Liver (tissue), 9 donors: ENCODE results near the gene SOX6. TPM values are rescaled to one million over a fixed set of nuclear protein-coding genes. Genes with fewer than 3 reads are reported as not detected.

Experiments
- DNase-seq: peaks from one replicate; pipeline ENCODE4 v3.0.0-alpha.2; 2017; ENCODE audit warnings: low spot score
- H3K27ac ChIP-seq, 2 donors: one replicate each; pipeline ENCODE4 v1.7.0; 2013; ENCODE audit warnings: inconsistent platforms in 2 of 2, low read length in 2 of 2, control low read depth in 1 of 2, low read depth in 1 of 2, mild to moderate bottlenecking in 1 of 2
- H3K27me3 ChIP-seq, 4 donors: one replicate each; pipeline versions ENCODE4 v1.6.1 to v1.7.0; 2013; ENCODE audit warnings: low read length in 3 of 4, inconsistent platforms in 1 of 4, mild to moderate bottlenecking in 1 of 4, moderate library complexity in 1 of 4; ENCODE audit not compliant: control insufficient read depth in 4 of 4, insufficient read depth in 4 of 4
- H3K36me3 ChIP-seq, 4 donors: one replicate each; pipeline versions ENCODE4 v1.6.1 to v1.7.0; 2013; ENCODE audit warnings: low read length in 3 of 4, mild to moderate bottlenecking in 3 of 4, low read depth in 1 of 4, moderate library complexity in 1 of 4; ENCODE audit not compliant: control insufficient read depth in 4 of 4, insufficient read depth in 3 of 4
- H3K4me1 ChIP-seq, 4 donors: one replicate each; pipeline versions ENCODE4 v1.6.1 to v1.7.0; 2013; ENCODE audit warnings: low read length in 3 of 4, mild to moderate bottlenecking in 3 of 4, moderate library complexity in 1 of 4; ENCODE audit not compliant: control insufficient read depth in 4 of 4, insufficient read depth in 4 of 4
- H3K4me3 ChIP-seq, 3 donors: one replicate each; pipeline versions ENCODE4 v1.6.1 to v1.7.0; 2013; ENCODE audit warnings: low read length in 3 of 3, control low read depth in 1 of 3, low read depth in 1 of 3, mild to moderate bottlenecking in 1 of 3
- H3K9ac ChIP-seq, 2 donors: one replicate each; pipeline ENCODE4 v1.7.0; 2013; ENCODE audit warnings: low read length in 2 of 2, mild to moderate bottlenecking in 2 of 2, moderate library complexity in 2 of 2, control low read depth in 1 of 2, low read depth in 1 of 2
- H3K9me3 ChIP-seq, 4 donors: one replicate each; pipeline versions ENCODE4 v1.6.1 to v1.7.0; 2013; ENCODE audit warnings: low read length in 3 of 4; ENCODE audit not compliant: control insufficient read depth in 4 of 4
- EGR1 ChIP-seq, 2 donors: IDR thresholded peaks; 2 replicates each; pipeline ENCODE4 v1.6.1; 2016 to 2018; ENCODE audit warnings: antibody characterized with exemption in 2 of 2, low read depth in 2 of 2
- FOXA1 ChIP-seq: IDR thresholded peaks from 2 replicates; pipeline ENCODE4 v1.6.1; 2016; ENCODE audit warnings: antibody characterized with exemption
- FOXA2 ChIP-seq: IDR thresholded peaks from 2 replicates; pipeline ENCODE4 v1.6.1; 2016; ENCODE audit warnings: antibody characterized with exemption
- GABPA ChIP-seq, 2 donors: IDR thresholded peaks in 1 of 2; conservative IDR thresholded peaks in 1 of 2; 2 replicates each; pipeline ENCODE4 v1.6.1; 2016; ENCODE audit warnings: antibody characterized with exemption in 2 of 2, mild to moderate bottlenecking in 1 of 2, moderate library complexity in 1 of 2
- HNF4A ChIP-seq, 2 donors: conservative IDR thresholded peaks; 2 replicates each; pipeline ENCODE4 v1.6.1; 2016; ENCODE audit warnings: antibody characterized with exemption in 2 of 2, mild to moderate bottlenecking in 2 of 2
- HNF4G ChIP-seq: IDR thresholded peaks from 2 replicates; pipeline ENCODE4 v1.6.1; 2016; ENCODE audit warnings: antibody characterized with exemption
- JUND ChIP-seq, 2 donors: IDR thresholded peaks; 2 replicates each; pipeline ENCODE4 v1.6.1; 2016; ENCODE audit warnings: antibody characterized with exemption in 2 of 2
- NR2F2 ChIP-seq: IDR thresholded peaks from 2 replicates; pipeline ENCODE4 v1.6.1; 2016; ENCODE audit warnings: antibody characterized with exemption
- RAD21 ChIP-seq, 2 donors: IDR thresholded peaks; 2 replicates each; pipeline ENCODE4 v1.6.1; 2016; ENCODE audit warnings: antibody characterized with exemption in 2 of 2, mild to moderate bottlenecking in 2 of 2
- RXRA ChIP-seq, 2 donors: IDR thresholded peaks; 2 replicates each; pipeline ENCODE4 v1.6.1; 2017 to 2018; ENCODE audit warnings: antibody characterized with exemption in 2 of 2, mild to moderate bottlenecking in 1 of 2
- SP1 ChIP-seq: IDR thresholded peaks from 2 replicates; pipeline ENCODE4 v1.6.1; 2018; ENCODE audit warnings: antibody characterized with exemption, mild to moderate bottlenecking
- TAF1 ChIP-seq: conservative IDR thresholded peaks from 2 replicates; pipeline ENCODE4 v1.6.1; 2016; ENCODE audit warnings: antibody characterized with exemption, mild to moderate bottlenecking
- WGBS: extraction: QIAGEN DNeasy Blood & Tissue Kit; methylation state at CpG from one replicate; pipeline ENCODE4 v1.1.7; 2013; 5-methylcytosine and 5-hydroxymethylcytosine counted together
- polyA plus RNA-seq, 2 donors: library from polyadenylated mRNA; stranded (reverse) in 1 of 2; unstranded in 1 of 2; fragments of 200-250 nt in 1 of 2; fragments of >200 nt in 1 of 2; fragmentation: Nextera tagmentation in 1 of 2; extraction: Ambion mirVana in 1 of 2; gene quantifications; one replicate each; pipeline versions ENCODE4 v1.2.1 to v1.2.3, GENCODE V29; 2013 to 2015
- total RNA-seq, 2 donors: library from RNA; depleted of rRNA; stranded (reverse); fragments of >200 nt; gene quantifications; one replicate each; pipeline ENCODE4 v1.2.3, GENCODE V29; 2014
- TF ChIP-seq, protein P1 (sequence below): fragments of 150-350 bp; IDR thresholded peaks from 2 replicates; pipeline ENCODE4 v1.5.1; 2017; ENCODE audit warnings: improper control_type of control experiment, low read depth, low read length; ENCODE audit not compliant: missing input control
- TF ChIP-seq, protein P2 (sequence below): IDR thresholded peaks from 2 replicates; pipeline ENCODE4 v1.6.1; 2016; ENCODE audit warnings: antibody characterized with exemption
- TF ChIP-seq, protein P3 (sequence below): IDR thresholded peaks from 2 replicates; pipeline ENCODE4 v1.6.1; 2016; ENCODE audit warnings: antibody characterized with exemption
- TF ChIP-seq, protein P4 (sequence below): IDR thresholded peaks from 2 replicates; pipeline ENCODE4 v1.6.1; 2016; ENCODE audit warnings: antibody characterized with exemption, mild to moderate bottlenecking
- donor health status: healthy.
- donor health status: healthy.
- donor health status: healthy.
- donor health status: healthy.
- donor health status: healthy.

SOX6 gene
- total and polyA plus RNA-seq, 4 donors: 2.4 to 111 (median 14.8) TPM

DNA sequence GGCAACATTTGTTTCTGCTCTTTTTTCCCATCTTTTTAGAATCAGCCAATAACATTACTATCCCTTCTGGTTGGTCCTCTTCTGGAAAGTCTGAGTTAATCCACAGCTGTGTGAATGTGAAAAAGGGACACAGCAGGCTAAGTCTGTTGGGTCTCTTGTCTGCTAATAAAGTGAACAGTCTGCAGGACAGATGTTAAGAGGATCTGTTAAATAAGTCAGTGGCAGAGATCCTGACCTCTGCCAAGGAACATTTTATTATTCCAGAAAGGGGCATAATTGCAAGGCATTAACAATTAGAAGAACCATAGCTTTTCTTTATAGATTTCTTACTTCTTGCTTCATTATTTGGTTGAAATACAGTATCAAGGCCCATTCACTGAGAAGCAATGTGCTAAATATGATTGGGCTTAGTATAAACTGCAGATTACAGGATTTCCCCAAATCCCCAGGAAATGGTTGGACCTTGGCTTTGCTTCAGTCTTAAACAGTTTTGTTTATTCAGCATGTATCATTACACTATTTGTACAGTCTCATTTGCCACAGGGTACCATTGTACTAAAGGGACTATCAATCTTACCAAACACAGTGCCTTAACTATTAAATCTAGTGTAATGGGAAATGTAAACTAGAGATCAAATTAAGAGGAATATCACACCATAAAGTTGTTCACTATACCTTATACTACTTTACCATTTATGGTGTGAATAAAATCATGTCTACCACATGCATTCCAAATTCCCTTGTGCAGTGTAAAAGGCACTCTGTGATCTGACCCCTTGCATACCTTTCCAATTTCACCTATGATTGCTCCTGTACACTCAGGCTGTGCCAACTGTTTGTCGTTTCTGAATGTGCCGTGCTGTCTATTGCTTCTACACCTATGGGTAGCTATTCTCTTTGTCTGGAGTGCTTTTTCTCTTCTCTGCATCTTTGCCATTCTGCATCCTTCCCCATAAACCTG lies 274.0 kb downstream of the SOX6 start:
- no peaks in the 10 kb centered on the region for H3K27me3 ChIP-seq
- 65% methylated on average over 2 of the region's 2 CpGs for WGBS
- no peak overlapping the region for H3K27ac ChIP-seq
- TF ChIP-seq EGR1 (IDR thresholded peaks at IDR 0.05; ENCODE audit: low read depth in 2 of 2) (no peak), NR2F2 (no peak), GABPA (IDR thresholded peaks at IDR 0.05 in 1 of 2, conservative IDR thresholded peaks at IDR 0.05 in 1 of 2) (no peak), HNF4A (conservative IDR thresholded peaks at IDR 0.05) (no peak), SP1 (no peak), FOXA1 (no peak)
- TF ChIP-seq, protein P1, sequence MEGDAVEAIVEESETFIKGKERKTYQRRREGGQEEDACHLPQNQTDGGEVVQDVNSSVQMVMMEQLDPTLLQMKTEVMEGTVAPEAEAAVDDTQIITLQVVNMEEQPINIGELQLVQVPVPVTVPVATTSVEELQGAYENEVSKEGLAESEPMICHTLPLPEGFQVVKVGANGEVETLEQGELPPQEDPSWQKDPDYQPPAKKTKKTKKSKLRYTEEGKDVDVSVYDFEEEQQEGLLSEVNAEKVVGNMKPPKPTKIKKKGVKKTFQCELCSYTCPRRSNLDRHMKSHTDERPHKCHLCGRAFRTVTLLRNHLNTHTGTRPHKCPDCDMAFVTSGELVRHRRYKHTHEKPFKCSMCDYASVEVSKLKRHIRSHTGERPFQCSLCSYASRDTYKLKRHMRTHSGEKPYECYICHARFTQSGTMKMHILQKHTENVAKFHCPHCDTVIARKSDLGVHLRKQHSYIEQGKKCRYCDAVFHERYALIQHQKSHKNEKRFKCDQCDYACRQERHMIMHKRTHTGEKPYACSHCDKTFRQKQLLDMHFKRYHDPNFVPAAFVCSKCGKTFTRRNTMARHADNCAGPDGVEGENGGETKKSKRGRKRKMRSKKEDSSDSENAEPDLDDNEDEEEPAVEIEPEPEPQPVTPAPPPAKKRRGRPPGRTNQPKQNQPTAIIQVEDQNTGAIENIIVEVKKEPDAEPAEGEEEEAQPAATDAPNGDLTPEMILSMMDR: no peak
- TF ChIP-seq, protein P2, sequence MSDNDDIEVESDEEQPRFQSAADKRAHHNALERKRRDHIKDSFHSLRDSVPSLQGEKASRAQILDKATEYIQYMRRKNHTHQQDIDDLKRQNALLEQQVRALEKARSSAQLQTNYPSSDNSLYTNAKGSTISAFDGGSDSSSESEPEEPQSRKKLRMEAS: no peak
- no peak overlapping the region for H3K4me3 ChIP-seq
- DNase-seq: no peak
- peaks cover 0 to 4% (median 2%) of the 10 kb centered on the region in 4 donors for H3K4me1 ChIP-seq
- H3K9me3 ChIP-seq: no peaks in the 10 kb centered on the region
- H3K9ac ChIP-seq: no peak overlapping the region
- H3K36me3 ChIP-seq: peaks cover 0 to under 1% (median 0%) of the 10 kb centered on the region in 4 donors

DNA sequence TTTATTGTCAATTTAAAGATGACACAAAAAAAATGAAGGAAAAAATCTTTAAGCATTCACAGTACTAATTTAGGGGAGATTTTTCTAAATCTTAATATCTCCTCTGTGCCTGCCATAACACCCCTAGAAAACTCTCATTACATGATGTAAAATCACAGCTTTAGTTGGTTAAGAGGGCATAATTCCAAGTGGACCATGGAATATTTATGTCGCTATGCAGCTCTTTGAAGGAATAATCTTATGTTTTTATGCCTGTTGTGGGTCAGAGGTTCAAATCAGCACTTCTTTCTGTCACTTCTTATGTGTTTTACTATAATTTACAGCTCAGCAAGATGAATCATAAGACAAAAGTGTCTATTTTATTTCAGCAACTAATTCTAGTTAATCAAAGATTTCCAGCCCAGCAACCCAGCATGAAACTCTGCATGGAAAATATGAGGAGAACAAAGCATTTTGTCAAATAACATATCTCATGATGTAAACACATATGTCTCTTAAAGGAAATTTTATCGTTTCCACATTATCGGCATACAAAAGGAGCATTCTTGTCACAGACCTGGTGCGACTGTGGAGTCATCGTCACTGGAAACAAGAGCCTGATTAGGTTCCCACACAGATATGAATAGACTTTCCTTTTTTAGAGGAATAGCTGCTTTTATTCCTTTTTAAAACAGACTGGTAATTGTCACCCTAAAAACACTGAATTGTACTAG lies 274.8 kb downstream of the SOX6 start:
- DNase-seq: no peak
- H3K4me3 ChIP-seq: no peak overlapping the region
- WGBS: 79% methylated on average over 5 of the region's 5 CpGs
- no peak overlapping the region for H3K9ac ChIP-seq
- no peak for TF ChIP-seq EGR1 (IDR thresholded peaks at IDR 0.05; ENCODE audit: low read depth in 2 of 2)
- TF ChIP-seq, protein P3, sequence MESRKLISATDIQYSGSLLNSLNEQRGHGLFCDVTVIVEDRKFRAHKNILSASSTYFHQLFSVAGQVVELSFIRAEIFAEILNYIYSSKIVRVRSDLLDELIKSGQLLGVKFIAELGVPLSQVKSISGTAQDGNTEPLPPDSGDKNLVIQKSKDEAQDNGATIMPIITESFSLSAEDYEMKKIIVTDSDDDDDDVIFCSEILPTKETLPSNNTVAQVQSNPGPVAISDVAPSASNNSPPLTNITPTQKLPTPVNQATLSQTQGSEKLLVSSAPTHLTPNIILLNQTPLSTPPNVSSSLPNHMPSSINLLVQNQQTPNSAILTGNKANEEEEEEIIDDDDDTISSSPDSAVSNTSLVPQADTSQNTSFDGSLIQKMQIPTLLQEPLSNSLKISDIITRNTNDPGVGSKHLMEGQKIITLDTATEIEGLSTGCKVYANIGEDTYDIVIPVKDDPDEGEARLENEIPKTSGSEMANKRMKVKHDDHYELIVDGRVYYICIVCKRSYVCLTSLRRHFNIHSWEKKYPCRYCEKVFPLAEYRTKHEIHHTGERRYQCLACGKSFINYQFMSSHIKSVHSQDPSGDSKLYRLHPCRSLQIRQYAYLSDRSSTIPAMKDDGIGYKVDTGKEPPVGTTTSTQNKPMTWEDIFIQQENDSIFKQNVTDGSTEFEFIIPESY: no peak
- TF ChIP-seq FOXA2: no peak
- TF ChIP-seq, protein P1: no peak
- no peak for TF ChIP-seq HNF4G
- no peak for TF ChIP-seq NR2F2
- no peak for TF ChIP-seq JUND (IDR thresholded peaks at IDR 0.05)
- TF ChIP-seq, protein P2: no peak
- TF ChIP-seq FOXA1: no peak
- no peak for TF ChIP-seq RAD21 (IDR thresholded peaks at IDR 0.05)
- TF ChIP-seq GABPA (IDR thresholded peaks at IDR 0.05 in 1 of 2, conservative IDR thresholded peaks at IDR 0.05 in 1 of 2): no peak
- TF ChIP-seq, protein P4, sequence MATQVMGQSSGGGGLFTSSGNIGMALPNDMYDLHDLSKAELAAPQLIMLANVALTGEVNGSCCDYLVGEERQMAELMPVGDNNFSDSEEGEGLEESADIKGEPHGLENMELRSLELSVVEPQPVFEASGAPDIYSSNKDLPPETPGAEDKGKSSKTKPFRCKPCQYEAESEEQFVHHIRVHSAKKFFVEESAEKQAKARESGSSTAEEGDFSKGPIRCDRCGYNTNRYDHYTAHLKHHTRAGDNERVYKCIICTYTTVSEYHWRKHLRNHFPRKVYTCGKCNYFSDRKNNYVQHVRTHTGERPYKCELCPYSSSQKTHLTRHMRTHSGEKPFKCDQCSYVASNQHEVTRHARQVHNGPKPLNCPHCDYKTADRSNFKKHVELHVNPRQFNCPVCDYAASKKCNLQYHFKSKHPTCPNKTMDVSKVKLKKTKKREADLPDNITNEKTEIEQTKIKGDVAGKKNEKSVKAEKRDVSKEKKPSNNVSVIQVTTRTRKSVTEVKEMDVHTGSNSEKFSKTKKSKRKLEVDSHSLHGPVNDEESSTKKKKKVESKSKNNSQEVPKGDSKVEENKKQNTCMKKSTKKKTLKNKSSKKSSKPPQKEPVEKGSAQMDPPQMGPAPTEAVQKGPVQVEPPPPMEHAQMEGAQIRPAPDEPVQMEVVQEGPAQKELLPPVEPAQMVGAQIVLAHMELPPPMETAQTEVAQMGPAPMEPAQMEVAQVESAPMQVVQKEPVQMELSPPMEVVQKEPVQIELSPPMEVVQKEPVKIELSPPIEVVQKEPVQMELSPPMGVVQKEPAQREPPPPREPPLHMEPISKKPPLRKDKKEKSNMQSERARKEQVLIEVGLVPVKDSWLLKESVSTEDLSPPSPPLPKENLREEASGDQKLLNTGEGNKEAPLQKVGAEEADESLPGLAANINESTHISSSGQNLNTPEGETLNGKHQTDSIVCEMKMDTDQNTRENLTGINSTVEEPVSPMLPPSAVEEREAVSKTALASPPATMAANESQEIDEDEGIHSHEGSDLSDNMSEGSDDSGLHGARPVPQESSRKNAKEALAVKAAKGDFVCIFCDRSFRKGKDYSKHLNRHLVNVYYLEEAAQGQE: no peak
- TF ChIP-seq TAF1: no peak
- no peak for TF ChIP-seq RXRA (IDR thresholded peaks at IDR 0.05)
- no peak for TF ChIP-seq HNF4A (conservative IDR thresholded peaks at IDR 0.05)
- TF ChIP-seq SP1: no peak
- peaks cover 0 to 4% (median 2%) of the 10 kb centered on the region in 4 donors for H3K4me1 ChIP-seq
- H3K9me3 ChIP-seq: no peaks in the 10 kb centered on the region
- no peak overlapping the region for H3K27ac ChIP-seq
- peaks cover 0 to 4% (median 0%) of the 10 kb centered on the region in 4 donors for H3K36me3 ChIP-seq
- H3K27me3 ChIP-seq: no peaks in the 10 kb centered on the region
